Transverse colon (tissue), 4 donors: Measurements from ENCODE around the gene HIRIP3. TPM values are rescaled to one million over a fixed set of nuclear protein-coding genes. Genes with fewer than 3 reads are reported as not detected.

Experiments used
- DNase-seq: peaks from one replicate; pipeline ENCODE4 v3.0.0-alpha.2; 2019
- H3K27ac ChIP-seq, 4 donors: fragments of 200-600 bp; sonication (generic); 2 replicates each; pipeline ENCODE4 v1.5.1; 2016 to 2018; ENCODE audit warnings: inconsistent platforms in 4 of 4
- H3K27me3 ChIP-seq: fragments of 200-600 bp; sonication (generic); 2 replicates; pipeline ENCODE4 v1.5.1; 2017; ENCODE audit warnings: inconsistent platforms
- H3K36me3 ChIP-seq, 4 donors: fragments of 200-600 bp; sonication (generic); 2 replicates each; pipeline ENCODE4 v1.5.1; 2017 to 2019; ENCODE audit warnings: inconsistent platforms in 4 of 4
- H3K4me1 ChIP-seq, 4 donors: fragments of 200-600 bp; sonication (generic); 2 replicates each; pipeline ENCODE4 v1.5.1; 2017 to 2020; ENCODE audit warnings: inconsistent platforms in 4 of 4
- H3K4me3 ChIP-seq, 4 donors: fragments of 200-600 bp; sonication (generic); 1 replicate in 1 of 4; 2 replicates in 3 of 4; pipeline versions ENCODE4 v1.5.1 to v1.6.1; 2017 to 2019; ENCODE audit warnings: inconsistent platforms in 4 of 4
- H3K9me3 ChIP-seq, 2 donors: fragments of 200-600 bp; sonication (generic); 2 replicates each; pipeline ENCODE4 v1.5.1; 2017 to 2019; ENCODE audit warnings: inconsistent platforms in 2 of 2
- EP300 ChIP-seq: sonication (generic); formaldehyde crosslinking; IDR thresholded peaks from one replicate; pipeline ENCODE4 v1.6.1; 2017; ENCODE audit warnings: antibody characterized with exemption, low read depth
- POLR2A ChIP-seq: fragments of 450-650 bp; IDR thresholded peaks from one replicate; pipeline ENCODE4 v1.6.1; 2016; ENCODE audit warnings: antibody characterized with exemption, mild to moderate bottlenecking, moderate library complexity
- POLR2AphosphoS5 ChIP-seq, 3 donors: sonication (generic); formaldehyde crosslinking; IDR thresholded peaks; one replicate each; pipeline ENCODE4 v1.6.1; 2016; ENCODE audit warnings: antibody characterized with exemption in 3 of 3
- WGBS, 2 donors: methylation state at CpG; one replicate each; pipeline ENCODE4 v1.1.5; 2018; ENCODE audit warnings: low coverage in 1 of 2; 5-methylcytosine and 5-hydroxymethylcytosine counted together
- in situ Hi-C, 4 donors: fragments of 200-750 bp; cut with MboI; loops; one replicate each; pipeline versions ENCODE4 v1.15.0 to v1.15.1; 2017; ENCODE audit warnings: low sequenced_read_pairs in 3 of 4, low pct_ligation_motif_present in 1 of 4, low pct_unique_long_range_greater_than_20kb in 1 of 4
- intact Hi-C: fragments of 100-400 bp; cut with DNase I; formaldehyde crosslinking; loops from one replicate; pipeline ENCODE4 v1.15.1; 2023; ENCODE audit warnings: low total_unique reads
- total RNA-seq, 4 donors: library from RNA; depleted of rRNA; stranded (reverse); fragments of >200 nt; gene quantifications; one replicate each; pipeline ENCODE4 v1.1.0, GENCODE V29; 2016
- TF ChIP-seq, protein P1 (sequence below), 5 experiments: fragments of 200-600 bp in 3 of 5; fragments of 450-650 bp in 2 of 5; sonication (generic) in 3 of 5; IDR thresholded peaks; 1 replicate in 2 of 5; 2 replicates in 3 of 5; pipeline ENCODE4 v1.5.1; 2016 to 2017; ENCODE audit warnings: antibody characterized with exemption in 5 of 5, inconsistent platforms in 3 of 5, mild to moderate bottlenecking in 2 of 5, moderate library complexity in 1 of 5

Gene HIRIP3
- total RNA-seq, 4 donors from 2014 or later = 1.8 to 11.7 (median 8.8) TPM

- H3K27ac ChIP-seq = peak overlapping the region; percentile 93 to 99 (median 96)
- H3K9me3 ChIP-seq = no peaks in the 10 kb centered on the region
- peaks cover 0 to 7% (median 0%) of the 10 kb centered on the region in 4 donors for H3K36me3 ChIP-seq
- in situ Hi-C loops (no loop called here), intact Hi-C loops (no loop called here)
- peak overlapping the region in 1 of 4 donors; percentile 66 for H3K4me3 ChIP-seq
- DNase-seq = no peak
- H3K4me1 ChIP-seq = peaks cover 11 to 43% (median 27%) of the 10 kb centered on the region in 4 donors
- H3K27me3 ChIP-seq = no peaks in the 10 kb centered on the region
- WGBS, 2 donors = 88 to 89% methylated on average over 7 to 9 of the region's 9 CpGs
- TF ChIP-seq POLR2A (no peak), EP300 (no peak), POLR2AphosphoS5 (IDR thresholded peaks at IDR 0.05) (no peak)
- TF ChIP-seq, protein P1, sequence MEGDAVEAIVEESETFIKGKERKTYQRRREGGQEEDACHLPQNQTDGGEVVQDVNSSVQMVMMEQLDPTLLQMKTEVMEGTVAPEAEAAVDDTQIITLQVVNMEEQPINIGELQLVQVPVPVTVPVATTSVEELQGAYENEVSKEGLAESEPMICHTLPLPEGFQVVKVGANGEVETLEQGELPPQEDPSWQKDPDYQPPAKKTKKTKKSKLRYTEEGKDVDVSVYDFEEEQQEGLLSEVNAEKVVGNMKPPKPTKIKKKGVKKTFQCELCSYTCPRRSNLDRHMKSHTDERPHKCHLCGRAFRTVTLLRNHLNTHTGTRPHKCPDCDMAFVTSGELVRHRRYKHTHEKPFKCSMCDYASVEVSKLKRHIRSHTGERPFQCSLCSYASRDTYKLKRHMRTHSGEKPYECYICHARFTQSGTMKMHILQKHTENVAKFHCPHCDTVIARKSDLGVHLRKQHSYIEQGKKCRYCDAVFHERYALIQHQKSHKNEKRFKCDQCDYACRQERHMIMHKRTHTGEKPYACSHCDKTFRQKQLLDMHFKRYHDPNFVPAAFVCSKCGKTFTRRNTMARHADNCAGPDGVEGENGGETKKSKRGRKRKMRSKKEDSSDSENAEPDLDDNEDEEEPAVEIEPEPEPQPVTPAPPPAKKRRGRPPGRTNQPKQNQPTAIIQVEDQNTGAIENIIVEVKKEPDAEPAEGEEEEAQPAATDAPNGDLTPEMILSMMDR (IDR thresholded peaks at IDR 0.05) = no peak
Measured at GRCh38 chr16:29993903-29994599, 1.4 kb downstream of the HIRIP3 start.

DNA sequence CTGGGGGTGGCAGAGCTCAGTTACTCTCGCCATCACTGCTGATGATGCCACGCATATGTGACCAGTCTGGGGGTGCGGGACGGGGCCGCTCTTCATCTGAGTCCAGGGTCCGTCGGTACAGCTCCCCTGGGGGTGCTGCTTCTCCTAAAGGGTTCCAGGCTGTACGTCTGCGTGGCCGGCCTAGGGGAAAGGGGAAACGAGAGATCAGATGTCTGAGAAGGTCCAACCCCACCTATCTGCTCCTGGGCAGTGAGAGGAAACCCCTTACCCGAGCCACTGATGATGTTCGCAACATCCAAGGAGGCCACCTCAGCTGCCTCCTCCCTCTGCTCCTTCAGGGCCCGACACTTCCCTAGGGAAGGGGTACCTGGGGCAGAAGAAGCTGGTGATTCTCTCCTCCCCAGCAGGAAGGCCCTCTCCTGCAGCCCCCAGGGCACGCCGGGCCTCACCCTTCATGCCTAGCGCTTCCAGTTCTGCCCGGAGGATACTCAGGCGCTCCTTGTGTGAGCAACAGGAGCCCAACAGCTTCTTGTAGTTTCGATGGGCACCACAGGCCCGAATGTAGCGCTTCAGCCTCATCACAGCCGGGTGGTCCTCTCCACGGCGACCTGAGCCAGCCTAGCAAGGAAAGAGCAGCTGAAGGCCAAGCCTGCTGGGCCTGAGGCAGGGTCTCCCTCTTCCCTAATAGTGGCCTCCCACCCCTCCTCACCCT, 2.1 kb downstream of the HIRIP3 start:
- in situ Hi-C loops = no loop called here
- no peak for DNase-seq
- Histone ChIP-seq H3K27me3 (no peaks in the 10 kb centered on the region), H3K9me3 (no peaks in the 10 kb centered on the region), H3K4me3 (no peak overlapping the region), H3K36me3 (peaks cover 0 to 7% (median 0%) of the 10 kb centered on the region in 4 donors), H3K27ac (no peak overlapping the region), H3K4me1 (peaks cover 11 to 44% (median 27%) of the 10 kb centered on the region in 4 donors)
- TF ChIP-seq, protein P1 (IDR thresholded peaks at IDR 0.05) = no peak
- no peak for TF ChIP-seq EP300
- TF ChIP-seq POLR2AphosphoS5 (IDR thresholded peaks at IDR 0.05) = no peak
- no peak for TF ChIP-seq POLR2A
- WGBS, 2 donors = 87 to 92% methylated on average over 5 to 24 of the region's 25 CpGs
- intact Hi-C loops = no loop called here

DNA sequence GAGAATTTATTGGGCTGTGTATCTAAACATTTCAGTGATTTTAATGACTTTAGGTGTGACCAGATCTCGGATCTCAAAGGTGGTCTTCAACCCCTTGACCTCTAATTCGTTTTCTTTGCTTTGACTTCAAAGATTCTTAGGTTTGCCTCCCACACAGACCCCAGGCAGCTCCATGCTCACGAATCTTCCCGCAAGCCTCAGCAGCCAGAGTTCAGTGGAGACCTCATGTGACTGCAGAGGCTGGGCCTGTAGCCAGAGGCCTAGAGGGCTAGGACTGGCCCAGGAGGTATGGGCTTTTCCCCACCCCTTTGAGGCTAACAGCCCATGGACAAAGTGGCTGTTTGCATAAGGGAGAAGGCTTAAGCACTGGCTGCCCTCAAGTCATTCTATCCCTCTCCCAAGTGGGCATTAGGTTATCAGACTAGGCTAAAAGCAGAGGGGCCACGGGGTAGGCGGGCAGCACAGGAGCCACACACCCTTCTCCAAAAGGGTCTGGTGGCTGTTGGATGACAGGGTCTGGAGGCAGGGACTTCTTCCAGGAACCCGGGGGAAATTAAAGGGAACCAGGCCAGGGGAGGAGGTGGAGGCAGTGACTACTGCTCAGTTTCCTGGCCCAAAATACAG, 3.0 kb downstream of the HIRIP3 start:
- intact Hi-C loops = no loop called here
- no peaks in the 10 kb centered on the region for H3K9me3 ChIP-seq
- WGBS, 2 donors = 60 to 62% methylated on average over 5 to 7 of the region's 7 CpGs
- H3K4me3 ChIP-seq = no peak overlapping the region
- no peak for TF ChIP-seq EP300
- TF ChIP-seq, protein P1 (IDR thresholded peaks at IDR 0.05) = no peak
- no peak for TF ChIP-seq POLR2AphosphoS5 (IDR thresholded peaks at IDR 0.05)
- no peak for TF ChIP-seq POLR2A
- peaks cover 0 to 8% (median 3%) of the 10 kb centered on the region in 4 donors for H3K36me3 ChIP-seq
- H3K27ac ChIP-seq = no peak overlapping the region
- DNase-seq = no peak
- no peaks in the 10 kb centered on the region for H3K27me3 ChIP-seq
- H3K4me1 ChIP-seq = peaks cover 11 to 44% (median 27%) of the 10 kb centered on the region in 4 donors
- in situ Hi-C loops = no loop called here

GRCh38 chr16:29991571-29991904, 3.9 kb downstream of the HIRIP3 start:
- H3K9me3 ChIP-seq = no peaks in the 10 kb centered on the region
- DNase-seq = no peak
- H3K27me3 ChIP-seq = no peaks in the 10 kb centered on the region
- in situ Hi-C loops (no loop called here), intact Hi-C loops (no loop called here)
- H3K4me1 ChIP-seq = peaks cover 7 to 35% (median 20%) of the 10 kb centered on the region in 4 donors
- TF ChIP-seq POLR2A = no peak
- peaks cover 0 to 17% (median 8%) of the 10 kb centered on the region in 4 donors for H3K36me3 ChIP-seq
- 94% methylated on average over 5 of the region's 5 CpGs; no CpG with 5 or more reads in 1 of the 2 donors for WGBS, 2 donors
- H3K4me3 ChIP-seq = no peak overlapping the region
- no peak overlapping the region for H3K27ac ChIP-seq
